ENCODE measurements around the gene KCNK5.

The KCNK5 gene

GRCh38 chr6:39211183-39211582 is 18.1 kb downstream of the KCNK5 start (continued):
- no peak for TF ChIP-seq TSHZ1 (tag by site-specific recombination; IDR thresholded peaks at IDR 0.05; ENCODE audit: borderline replicate concordance)
- TF ChIP-seq ZNF140 (tag by site-specific recombination; IDR thresholded peaks at IDR 0.05): no peak
- no peak for TF ChIP-seq ZNF580 (tag by site-specific recombination; IDR thresholded peaks at IDR 0.05)
- no peak for TF ChIP-seq ZNF23 (tag by site-specific recombination; IDR thresholded peaks at IDR 0.05; ENCODE audit: borderline replicate concordance)
- no peak for TF ChIP-seq ZNF660 (tag by site-specific recombination; IDR thresholded peaks at IDR 0.05)
- no peak for TF ChIP-seq HIC1 (tag by site-specific recombination; IDR thresholded peaks at IDR 0.05)

GRCh38 chr6:39210450-39210849 is 18.8 kb downstream of the KCNK5 start:
- ChIA-PET POLR2A (no interaction called here), CTCF (no interaction called here)
- Histone ChIP-seq H3K4me3 (ENCODE audit: low read depth, low read length) (no peak overlapping the region), H3K27ac (ENCODE audit: extremely low read depth, low read depth, low read length) (no peak overlapping the region), H3K9me3 (ENCODE audit: control insufficient read depth, insufficient read depth, low read depth, low read length) (no peaks in the 10 kb centered on the region), H3K4me1 (ENCODE audit: control insufficient read depth, insufficient read depth, low read length) (peaks cover 7% of the 10 kb centered on the region; the same call in 1 of the 2 replicates), H3K36me3 (ENCODE audit: control insufficient read depth in 2 of 2, insufficient read depth in 1 of 2, low read length in 2 of 2) (peaks cover 0 to 4% of the 10 kb centered on the region in 2 experiments; a peak in 1 of 3 replicates)
- TF ChIP-seq ZSCAN16 (tag by site-specific recombination; IDR thresholded peaks at IDR 0.05) (0 out of 2 replicates have a peak, but pooled peaks have one; percentile 15), ATF2 (tag by site-specific recombination; IDR thresholded peaks at IDR 0.05; ENCODE audit: low read depth) (no peak), ZNF416 (tag by site-specific recombination; IDR thresholded peaks at IDR 0.05) (no peak), CTCF (tag by site-specific recombination; IDR thresholded peaks at IDR 0.05) (no peak), GLIS1 (tag by site-specific recombination; IDR thresholded peaks at IDR 0.05) (no peak), ZNF791 (tag by site-specific recombination; IDR thresholded peaks at IDR 0.05) (no peak), ZNF18 (tag by site-specific recombination; IDR thresholded peaks at IDR 0.05) (no peak), ZNF548 (tag by site-specific recombination; IDR thresholded peaks at IDR 0.05) (no peak)

All from HEK293 (cell line).